Non-pigmented ciliary epithelial cell (primary cell): Measurements from ENCODE around the gene COL27A1.
A peak's percentile ranks its signal among the peaks of the same experiment; 100 is the strongest.

ENCODE experiments used
- DNase-seq: peaks from one replicate; pipeline ENCODE4 v3.0.0-alpha.2; 2010; ENCODE audit warnings: low read depth

Gene COL27A1

GRCh38 chr9:114344188-114344566, 188.8 kb downstream of the COL27A1 start:
- DNase-seq = no peak

- no peak for DNase-seq
Observed at GRCh38 chr9:114344692-114345091, 189.4 kb downstream of the COL27A1 start.

- DNase-seq = no peak
Observed at GRCh38 chr9:114345493-114346065, 190.2 kb downstream of the COL27A1 start.

DNA sequence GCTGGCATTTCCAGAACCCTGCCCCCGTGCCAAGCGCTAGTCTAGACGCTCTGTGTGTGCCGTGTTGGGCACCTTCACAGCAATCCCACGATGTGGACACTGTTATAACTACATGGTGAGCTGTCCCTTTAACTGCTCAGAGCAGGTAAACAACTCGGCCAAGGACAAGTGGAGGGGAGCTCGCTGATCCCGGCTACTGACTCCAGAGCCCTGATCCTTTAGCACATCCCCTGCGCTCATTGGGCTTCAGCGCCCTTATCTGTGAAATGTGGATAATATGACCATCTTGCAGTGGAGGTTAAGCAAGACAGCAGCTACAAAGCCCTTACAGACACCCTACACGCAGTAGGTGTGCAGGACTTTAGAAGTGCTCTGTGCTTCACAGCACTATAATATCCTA, 190.8 kb downstream of the COL27A1 start:
- no peak for DNase-seq

DNA sequence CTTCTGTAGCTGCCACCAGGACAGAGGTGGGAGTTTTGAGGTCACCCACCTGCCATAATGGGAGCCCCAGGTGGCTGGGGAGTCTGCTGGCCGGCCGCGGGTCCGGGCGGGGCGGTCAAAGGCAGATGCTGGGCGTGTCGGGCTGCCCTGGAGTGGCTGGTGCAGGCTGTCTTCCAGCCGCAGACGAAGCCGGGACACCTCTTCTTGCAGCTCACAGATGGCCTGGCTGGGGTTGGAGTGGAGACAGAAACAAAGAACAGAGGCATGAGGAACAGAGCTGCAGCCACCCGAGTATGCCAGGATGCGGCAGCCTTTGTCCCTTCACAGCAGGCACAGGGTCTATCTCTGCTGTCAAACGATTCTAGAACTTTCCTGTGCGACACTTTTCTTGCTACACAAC, 192.3 kb downstream of the COL27A1 start:
- no peak for DNase-seq

DNA sequence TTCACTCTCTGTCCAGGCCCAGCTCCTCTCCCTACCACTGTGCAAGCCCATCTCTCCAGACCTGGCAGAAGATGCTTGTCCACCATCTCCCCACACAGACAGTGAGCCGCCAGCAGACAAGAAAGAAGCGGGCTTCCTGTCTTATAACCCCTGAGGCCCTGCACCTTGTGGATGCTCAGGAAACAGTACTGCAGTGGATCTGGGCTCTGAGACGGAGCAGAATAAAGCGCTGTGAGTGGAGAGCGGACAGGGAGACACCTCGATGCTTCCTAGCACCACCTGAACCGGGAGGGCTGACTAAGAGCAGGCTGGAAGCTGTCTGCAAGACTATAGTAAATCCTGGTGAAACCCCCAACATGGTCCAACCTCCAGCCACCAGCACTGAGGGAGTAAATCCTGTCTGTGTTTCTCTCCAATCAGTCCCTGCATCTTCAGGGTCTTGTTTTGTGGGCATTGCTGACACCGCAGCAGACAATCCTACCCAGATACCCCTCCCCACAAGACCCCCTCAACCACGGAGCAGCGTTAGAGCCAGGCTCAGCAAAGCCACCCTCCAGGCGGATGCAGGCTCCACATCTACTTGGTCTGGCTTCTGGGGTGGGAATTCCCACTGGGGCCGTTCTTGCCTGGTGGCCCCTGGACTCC, 193.0 kb downstream of the COL27A1 start:
- DNase-seq = no peak

GRCh38 chr9:114348906-114349482, 193.7 kb downstream of the COL27A1 start:
- DNase-seq = peak; percentile 93

DNA sequence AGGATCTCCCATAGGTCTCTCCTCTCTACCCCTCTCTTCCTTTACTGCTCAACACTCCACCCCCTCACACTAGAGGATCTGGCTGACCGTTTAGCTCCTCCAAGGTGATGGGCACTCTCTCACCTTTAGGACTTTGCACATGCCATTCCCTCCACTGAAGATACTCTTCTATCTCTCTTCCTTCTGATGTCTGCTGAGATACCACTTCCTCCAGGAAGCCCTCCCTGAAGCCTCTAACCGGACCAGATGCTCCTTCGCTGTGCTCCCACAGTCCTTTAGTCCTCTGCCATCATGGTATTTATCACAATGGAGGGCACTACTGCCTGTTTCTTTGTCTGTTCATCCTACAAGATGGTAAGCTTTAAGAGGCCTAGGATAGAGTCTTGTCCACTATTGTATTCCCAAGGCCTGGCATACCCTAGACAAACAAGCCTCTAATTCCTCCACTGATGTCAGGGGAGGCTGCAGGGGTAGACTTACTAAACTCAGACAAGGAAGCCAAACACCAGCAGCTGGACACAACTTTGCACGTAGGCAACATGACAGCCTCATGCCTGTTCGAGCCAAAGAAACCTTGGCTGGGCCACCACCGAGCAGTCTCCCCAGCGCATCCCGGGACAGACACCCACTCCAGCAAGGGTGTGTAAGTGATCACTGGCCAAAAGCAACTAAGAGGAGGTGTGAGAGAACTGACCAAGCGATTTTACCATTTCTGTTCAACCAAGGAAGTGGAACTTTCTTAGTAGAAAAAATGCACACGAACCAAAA, 194.6 kb downstream of the COL27A1 start:
- DNase-seq = no peak

DNA sequence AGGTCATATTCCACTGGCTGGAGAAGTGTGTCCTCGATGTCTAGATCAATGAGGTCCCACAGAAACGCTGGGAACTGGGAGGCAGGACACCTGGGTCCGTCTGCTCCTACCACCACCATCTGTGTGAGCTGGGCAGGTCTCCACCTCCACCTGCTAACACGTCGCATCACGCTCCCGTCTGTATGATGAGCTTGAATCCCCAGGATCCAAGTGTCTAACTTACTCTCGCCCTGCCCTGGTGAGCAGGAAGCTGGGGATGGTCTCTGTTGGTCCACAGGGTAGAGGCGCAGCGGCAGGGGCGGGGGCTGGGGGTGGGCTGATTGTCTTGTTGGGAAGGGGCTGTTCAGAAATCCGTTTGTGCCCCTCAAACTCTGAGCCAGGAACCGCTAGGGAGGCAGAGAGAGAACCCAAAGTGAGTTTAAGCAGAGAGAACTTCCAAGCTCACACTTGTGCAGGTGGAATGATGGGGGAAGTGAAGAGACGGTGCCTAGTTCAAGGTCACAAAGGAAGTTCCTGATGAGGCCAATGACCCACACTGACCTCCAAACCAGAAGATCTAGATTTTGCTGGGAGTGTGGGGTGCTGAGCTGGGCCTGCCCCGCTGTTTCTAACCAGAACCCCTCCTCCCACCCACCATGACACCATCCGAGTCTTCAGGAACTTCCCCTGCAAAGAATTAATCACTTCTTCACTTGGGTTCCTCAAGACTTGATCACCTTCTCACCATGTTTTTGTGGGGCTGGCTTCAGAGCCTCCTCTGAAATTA, 195.5 kb downstream of the COL27A1 start:
- no peak for DNase-seq

GRCh38 chr9:114351932-114352331, 196.6 kb downstream of the COL27A1 start:
- no peak for DNase-seq

DNA sequence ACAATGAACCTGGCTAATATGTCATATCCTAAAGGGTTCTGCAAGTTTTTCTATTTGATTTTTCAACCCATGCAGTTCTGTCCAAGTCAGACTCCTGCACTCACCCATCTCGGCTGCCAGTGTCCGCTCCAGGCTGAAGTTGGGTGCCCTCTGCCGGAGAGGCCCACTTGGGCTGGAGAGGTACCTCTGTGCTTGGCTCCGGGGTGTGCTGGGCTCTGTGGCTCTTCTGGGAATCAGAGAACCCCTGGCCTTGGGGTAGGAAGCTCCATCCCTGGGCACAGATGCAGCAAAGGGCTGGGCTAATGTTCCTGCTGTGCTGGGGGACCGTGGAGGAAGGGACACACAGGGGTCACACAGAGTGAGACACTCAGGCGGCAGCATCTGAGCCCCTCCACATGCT, 200.5 kb downstream of the COL27A1 start:
- DNase-seq = no peak

DNA sequence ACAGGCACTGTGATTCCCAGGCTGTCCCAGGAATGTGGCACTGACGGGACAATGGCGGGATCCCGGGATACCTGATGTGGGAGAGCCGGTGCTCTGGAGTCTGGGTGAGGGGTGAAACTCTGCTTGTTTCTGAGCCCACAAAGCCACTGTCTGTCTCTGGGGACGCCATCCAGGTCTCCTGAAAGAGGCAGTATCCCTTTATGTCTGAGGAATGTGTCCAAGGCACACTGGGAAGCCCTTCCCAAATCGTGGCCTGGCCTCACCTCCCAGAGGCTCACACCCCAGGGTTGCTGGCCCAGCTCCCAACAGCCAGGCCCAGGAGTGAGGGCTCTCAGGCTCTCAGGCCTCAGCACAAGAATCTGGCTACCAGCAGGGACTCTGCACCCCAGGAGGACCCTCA, 201.5 kb downstream of the COL27A1 start:
- no peak for DNase-seq

DNA sequence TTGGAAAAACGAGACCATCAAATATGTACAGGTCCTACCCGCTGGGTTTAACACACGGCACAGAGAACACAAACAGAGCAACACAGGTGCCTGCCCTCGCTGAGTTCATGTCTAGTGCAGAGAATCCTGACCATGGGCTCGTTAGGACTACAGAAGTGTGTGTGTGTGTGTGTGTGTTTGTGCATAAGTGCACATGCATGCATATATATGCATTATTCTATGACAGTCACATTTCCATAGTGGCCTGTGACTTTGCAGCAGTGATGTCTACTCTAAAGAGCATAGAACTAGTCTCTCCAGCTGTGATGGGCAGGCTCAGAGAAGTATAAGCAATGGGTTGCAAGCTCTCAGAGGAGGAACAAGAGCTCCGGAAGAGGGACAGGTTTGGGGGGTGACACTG, 202.0 kb downstream of the COL27A1 start:
- no peak for DNase-seq

GRCh38 chr9:114357911-114358328, 202.6 kb downstream of the COL27A1 start:
- DNase-seq = no peak

GRCh38 chr9:114359801-114360200, 204.5 kb downstream of the COL27A1 start:
- no peak for DNase-seq

GRCh38 chr9:114361542-114361941, 206.2 kb downstream of the COL27A1 start:
- DNase-seq = no peak
